HG03442 (cell line): ENCODE results near the gene TM9SF1.
A peak's percentile ranks its signal among the peaks of the same experiment; 100 is the strongest.

ENCODE experiments used
- ATAC-seq: cut with Tn5 transposase; IDR thresholded peaks from one replicate; pipeline ENCODE4 v1.9.1; 2021; ENCODE audit warnings: mild to moderate bottlenecking, moderate library complexity; ENCODE audit not compliant: unreplicated experiment

The TM9SF1 gene

GRCh38 chr14:24179294-24179960, 15.8 kb downstream of the TM9SF1 start:
- no peak for ATAC-seq

- no peak for ATAC-seq
These were observed 16.7 kb downstream of the TM9SF1 start for GRCh38 chr14:24178399-24179178.

GRCh38 chr14:24177891-24178290, 17.4 kb downstream of the TM9SF1 start:
- ATAC-seq = no peak

GRCh38 chr14:24177041-24177825, 18.0 kb downstream of the TM9SF1 start:
- no peak for ATAC-seq

- ATAC-seq = no peak
These were observed 18.6 kb downstream of the TM9SF1 start for GRCh38 chr14:24176599-24176998.

GRCh38 chr14:24172871-24173281, 22.4 kb downstream of the TM9SF1 start:
- ATAC-seq = no peak

GRCh38 chr14:24172261-24172860, 22.9 kb downstream of the TM9SF1 start:
- ATAC-seq = no peak

GRCh38 chr14:24171422-24172260, 23.6 kb downstream of the TM9SF1 start, which contains the start of gene REC8:
REC8 (plus strand) TSS chr14:24172080; CDS start chr14:24172553, 473 bp downstream.
- peak; percentile 84 for ATAC-seq

- no peak for ATAC-seq
These were observed 27.6 kb downstream of the TM9SF1 start for GRCh38 chr14:24167469-24168114.

GRCh38 chr14:24165785-24166184, 29.5 kb downstream of the TM9SF1 start:
- no peak for ATAC-seq

GRCh38 chr14:24164518-24164991, 30.7 kb downstream of the TM9SF1 start:
- no peak for ATAC-seq

- ATAC-seq = no peak
These were observed 33.1 kb downstream of the TM9SF1 start for GRCh38 chr14:24162093-24162492.

GRCh38 chr14:24160850-24161804, 34.1 kb downstream of the TM9SF1 start, which contains the start of gene IRF9:
IRF9 (plus strand) TSS chr14:24161265; CDS start chr14:24162145, 880 bp downstream.
- ATAC-seq = peak; percentile 79

- no peak for ATAC-seq
These were observed 34.8 kb downstream of the TM9SF1 start for GRCh38 chr14:24160499-24160849.

- no peak for ATAC-seq
These were observed 35.3 kb downstream of the TM9SF1 start for GRCh38 chr14:24159777-24160498.

GRCh38 chr14:24157331-24157730, 37.9 kb downstream of the TM9SF1 start:
- ATAC-seq = no peak

GRCh38 chr14:24156840-24157239, 38.4 kb downstream of the TM9SF1 start:
- ATAC-seq = no peak

GRCh38 chr14:24155100-24155499, 40.1 kb downstream of the TM9SF1 start:
- ATAC-seq = no peak
